ENCODE data around the gene GK.
"Not testable (repeated sequence)": the region's sequence is repeated elsewhere in the genome, so short reads cannot be mapped to it uniquely, and the experiment has no call there.

- TF ChIP-seq EZH2phosphoT487 (IDR thresholded peaks at IDR 0.05; ENCODE audit: insufficient read depth, low read depth); EZH2 (IDR thresholded peaks at IDR 0.05; ENCODE audit: insufficient read depth, poor library complexity, severe bottlenecking): not testable (repeated sequence)
Measured at GRCh38 chrX:30634070-30634469, 19.2 kb upstream of the GK start.

Measured in GM23248 (cell line).